IPS-NIHi7 (cell line): Measurements from ENCODE around the gene SYNRG.

Experiments
- DNase-seq: peaks from one replicate; pipeline ENCODE4 v3.0.0; 2012; ENCODE audit warnings: mixed read lengths; ENCODE audit errors: extremely low spot score

The SYNRG gene

GRCh38 chr17:37500378-37500777 lies 108.8 kb downstream of the SYNRG start:
- no peak for DNase-seq

GRCh38 chr17:37494971-37495370 lies 114.2 kb downstream of the SYNRG start:
- DNase-seq = peak; percentile 44

GRCh38 chr17:37494401-37494831 lies 114.8 kb downstream of the SYNRG start:
- DNase-seq = no peak

DNA sequence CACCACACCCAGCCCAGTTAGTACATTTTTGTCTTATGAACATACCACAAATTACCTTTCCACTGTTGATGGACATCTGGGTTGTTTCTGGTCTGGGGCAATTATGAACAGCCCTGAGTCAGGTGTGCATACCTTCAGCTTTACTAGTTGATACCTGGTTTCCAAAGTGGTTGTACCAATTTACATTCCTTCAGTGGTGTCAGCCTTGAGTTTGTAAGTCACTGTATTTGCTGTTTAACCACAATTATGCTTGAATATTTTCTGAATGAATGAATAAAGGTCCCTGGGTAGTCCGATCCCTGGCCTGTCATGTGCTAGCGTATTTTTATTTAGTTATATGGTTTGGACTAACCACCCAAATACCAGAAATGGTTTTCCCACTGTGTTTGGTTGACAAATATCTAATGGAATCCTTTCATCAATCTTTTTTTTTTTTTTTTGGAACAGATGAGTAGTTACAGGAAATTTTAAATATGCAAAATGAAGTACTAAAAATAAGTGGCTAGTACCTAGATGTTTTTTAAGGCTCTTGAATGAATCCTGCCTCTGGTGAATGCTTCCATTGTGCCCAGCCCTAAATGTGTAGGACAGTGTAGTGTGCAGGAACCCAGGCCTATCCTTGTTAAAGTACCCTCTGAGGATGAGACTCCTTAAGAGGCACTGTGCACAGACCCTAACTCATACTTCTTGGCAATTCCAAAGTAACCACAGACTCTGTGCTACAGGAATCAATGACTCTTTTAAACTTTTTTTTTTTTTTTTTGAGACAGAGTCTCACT lies 115.8 kb downstream of the SYNRG start:
- no peak for DNase-seq

DNA sequence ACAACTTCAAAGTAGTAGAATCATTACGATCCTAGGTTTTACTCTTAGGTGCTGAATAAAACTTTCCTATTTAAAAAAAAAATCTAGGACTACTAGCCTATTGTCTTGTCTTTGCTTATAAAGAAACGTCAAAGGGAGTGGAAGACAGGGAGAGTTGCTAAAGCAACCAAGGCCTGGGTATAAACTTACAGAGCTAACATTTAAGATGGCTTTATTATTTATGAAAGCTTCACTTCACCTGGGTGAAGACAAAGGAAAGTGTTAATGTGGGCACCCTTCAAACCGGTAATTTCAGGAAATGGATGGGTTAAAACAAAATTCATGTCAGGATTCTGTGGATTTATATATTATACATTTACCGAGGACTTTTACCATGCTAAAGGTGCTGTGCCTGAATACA lies 117.1 kb downstream of the SYNRG start:
- DNase-seq = no peak

GRCh38 chr17:37490638-37491614 lies 118.3 kb downstream of the SYNRG start:
- peak; percentile 68 for DNase-seq

DNA sequence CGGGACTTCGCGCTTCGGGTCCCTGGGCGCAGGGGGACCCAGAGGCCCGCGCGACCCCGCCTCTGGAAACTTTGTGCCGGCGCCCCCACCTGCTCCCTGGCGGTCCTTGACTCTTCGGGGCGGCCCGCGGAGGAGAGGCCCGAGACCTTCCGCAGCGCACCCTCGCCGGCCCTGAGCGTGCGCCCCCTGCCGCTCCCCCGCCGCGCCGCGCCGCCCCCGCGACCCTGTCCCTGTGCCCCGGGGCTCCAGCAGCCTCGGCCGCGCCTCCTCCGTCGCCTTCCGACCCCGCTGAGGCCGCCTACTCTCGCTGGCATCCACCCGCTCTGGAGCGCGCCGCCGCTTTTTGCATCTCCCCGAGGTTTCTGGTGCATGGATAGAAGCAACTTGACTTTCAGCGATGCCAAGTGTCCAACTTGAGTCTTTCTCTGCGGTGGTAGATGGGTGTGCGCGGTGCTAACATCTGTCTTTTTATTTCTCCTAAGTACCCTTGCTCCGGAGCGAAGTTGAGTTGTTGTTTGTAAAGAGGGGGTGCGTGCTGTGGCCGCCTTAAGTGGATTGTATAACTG lies 119.1 kb downstream of the SYNRG start:
- peak; percentile 74 for DNase-seq

DNA sequence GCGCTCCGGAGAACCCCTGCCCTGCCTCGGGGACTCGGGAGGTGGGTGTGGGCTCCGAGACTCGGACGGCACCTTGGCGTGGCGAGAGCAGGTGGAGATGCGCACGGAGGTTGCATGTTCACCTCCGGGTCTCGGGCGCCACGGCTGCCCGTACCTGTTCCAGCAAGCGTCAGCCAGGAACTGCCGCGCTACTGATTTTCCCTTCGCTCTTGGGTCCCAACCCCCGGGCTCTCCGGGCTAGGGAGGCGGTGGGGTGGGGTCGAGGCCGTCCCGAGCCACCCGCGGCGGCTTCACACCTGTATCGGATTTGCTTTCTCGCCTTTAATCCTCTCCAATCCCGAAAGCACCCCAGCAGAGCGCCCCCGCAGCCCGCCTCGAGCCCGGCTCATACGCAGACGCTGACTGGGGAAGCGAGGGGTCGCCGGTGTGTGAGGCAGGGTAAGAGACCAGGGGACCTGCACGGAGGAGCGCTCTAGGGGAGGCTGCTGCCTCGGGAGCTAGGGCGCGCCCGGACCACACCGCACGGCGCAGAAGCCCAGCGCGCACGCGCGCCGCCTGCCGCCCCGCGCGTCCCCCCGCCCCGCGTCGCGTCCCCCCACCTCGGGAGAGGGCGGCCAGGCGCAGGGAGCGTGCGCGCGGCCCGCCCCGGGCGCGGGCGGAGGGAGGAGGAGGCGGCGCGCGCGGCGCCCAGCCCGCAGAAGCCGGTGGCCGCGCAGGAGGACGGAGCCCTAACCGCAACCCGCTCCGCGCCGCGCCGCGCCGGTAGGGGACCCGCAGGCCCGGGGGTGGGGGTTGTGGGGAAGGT lies 119.8 kb downstream of the SYNRG start, which contains the start of gene DUSP14:
TSS of gene DUSP14 (plus strand) at position 695 of the 805 bp plus-strand sequence. CDS start 22,382 bp downstream, outside the sequence.
- peak; percentile 92 for DNase-seq

DNA sequence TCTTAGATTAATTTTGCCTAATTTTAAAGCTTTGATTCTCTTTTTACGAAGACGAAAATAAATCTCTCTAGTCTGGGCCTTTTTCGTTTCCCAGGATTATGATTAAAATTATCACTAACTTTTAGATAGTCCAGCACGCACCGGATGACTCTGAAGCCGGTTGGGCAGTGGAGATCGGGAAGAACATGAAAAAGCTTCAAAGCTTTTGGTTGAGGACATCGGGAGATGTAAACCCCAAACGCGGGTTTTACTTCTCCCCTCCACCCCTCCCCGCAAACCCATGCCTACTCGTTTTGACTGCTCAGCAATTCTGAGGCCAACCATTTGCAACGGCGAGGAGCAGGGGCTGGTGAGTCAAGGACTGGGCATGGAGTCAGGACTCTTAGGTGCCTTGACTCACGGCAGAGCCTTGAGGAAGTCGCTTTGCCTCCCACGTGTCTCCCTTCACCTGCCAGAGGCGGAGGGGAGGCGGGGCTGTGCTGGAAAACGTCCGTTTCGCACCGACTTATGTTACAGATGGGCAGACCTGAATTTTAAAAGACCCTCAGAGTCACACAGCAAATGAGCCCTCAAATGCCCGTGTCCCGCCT lies 120.5 kb downstream of the SYNRG start:
- DNase-seq = peak; percentile 77

- peak; percentile 45 for DNase-seq
Observed at GRCh38 chr17:37488009-37488604, 121.1 kb downstream of the SYNRG start.

- no peak for DNase-seq
Observed at GRCh38 chr17:37485938-37486570, 123.2 kb downstream of the SYNRG start.

- no peak for DNase-seq
Observed at GRCh38 chr17:37483311-37484039, 125.7 kb downstream of the SYNRG start.

DNA sequence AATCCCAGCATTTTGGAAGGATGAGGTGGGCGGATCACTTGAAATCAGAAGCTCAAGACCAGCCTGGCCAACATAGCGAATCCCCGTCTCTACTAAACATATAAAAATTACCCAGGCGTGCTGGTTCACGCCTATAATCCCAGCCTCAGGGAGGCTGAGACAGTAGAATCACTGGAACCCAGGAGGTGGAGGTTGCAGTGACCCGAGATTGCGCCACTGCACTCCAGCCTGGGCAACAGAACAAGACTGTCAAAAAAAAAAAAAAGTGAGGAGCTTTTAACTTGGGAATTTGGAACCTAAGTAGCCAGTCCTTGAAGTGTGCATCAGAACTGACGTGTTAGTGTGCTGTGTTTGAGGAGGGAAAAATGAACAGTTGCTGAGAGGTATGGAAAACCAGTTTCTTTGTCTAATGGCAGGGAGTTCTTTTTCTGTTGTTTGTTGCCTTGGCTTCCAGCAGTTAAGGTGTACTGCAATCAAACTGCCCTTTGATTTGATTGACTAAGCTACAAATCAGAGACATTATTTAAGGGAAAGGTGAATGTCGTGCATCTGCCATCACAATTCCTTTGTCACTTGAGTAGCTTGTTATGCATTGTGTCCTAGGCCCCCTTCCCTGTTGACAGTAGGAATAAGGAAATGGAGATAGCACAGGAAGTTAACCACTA lies 128.1 kb downstream of the SYNRG start:
- no peak for DNase-seq

DNA sequence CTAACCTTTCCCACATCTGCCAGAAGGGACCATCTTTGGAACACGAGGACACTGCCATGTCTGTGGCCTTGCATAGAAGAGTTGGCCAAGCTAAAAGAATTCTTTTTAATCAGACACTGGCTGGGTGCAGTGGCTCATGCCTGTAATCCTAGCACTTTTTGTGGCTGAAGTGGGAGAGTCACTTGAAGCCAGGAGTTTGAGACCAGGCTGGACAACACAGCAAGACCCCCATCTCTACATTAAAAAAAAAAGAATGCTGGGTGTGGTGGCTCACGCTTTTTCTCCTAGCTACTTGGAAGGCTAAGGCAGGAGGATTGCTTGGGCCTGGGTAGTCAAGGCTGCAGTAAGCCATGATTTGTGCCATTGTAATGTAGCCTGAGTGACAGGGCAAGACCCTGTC lies 128.8 kb downstream of the SYNRG start:
- no peak for DNase-seq

- no peak for DNase-seq
Observed at GRCh38 chr17:37479025-37479424, 130.2 kb downstream of the SYNRG start.

GRCh38 chr17:37478187-37478586 lies 131.0 kb downstream of the SYNRG start:
- DNase-seq = no peak

GRCh38 chr17:37476431-37477120 lies 132.6 kb downstream of the SYNRG start:
- DNase-seq = no peak
